ENCODE data around the gene SDF4. TPM values are rescaled to one million over a fixed set of nuclear protein-coding genes. Genes with fewer than 3 reads are reported as not detected.

SDF4 gene
- total RNA-seq, 2 donors from 2014 or later: 68.4 to 144 TPM

GRCh38 chr1:1246577-1247340 lies 15.0 kb upstream of the SDF4 start, which contains the start of gene C1QTNF12:
Gene C1QTNF12, minus strand, starts transcription at chr1:1246722. Its CDS starts 32 bp downstream, at chr1:1246690.
- Mint-ChIP-seq H3K27ac (no peak within 1 kb of the TSS), H3K36me3 (no peaks in the 10 kb centered on the region), H3K9me3 (no peaks in the 10 kb centered on the region)
- no peak for DNase-seq (ENCODE audit: low spot score in 2 of 2)
- no peak for ATAC-seq

GRCh38 chr1:1245817-1246576 lies 14.2 kb upstream of the SDF4 start:
- H3K9me3 Mint-ChIP-seq: no peaks in the 10 kb centered on the region
- DNase-seq (ENCODE audit: low spot score in 2 of 2) (no peak), ATAC-seq (no peak)
- no peaks in the 10 kb centered on the region for H3K36me3 Mint-ChIP-seq
- H3K27ac Mint-ChIP-seq: no peak overlapping the region

- ATAC-seq (no peak), DNase-seq (ENCODE audit: low spot score in 2 of 2) (no peak)
- no peaks in the 10 kb centered on the region for H3K36me3 Mint-ChIP-seq
- no peaks in the 10 kb centered on the region for H3K9me3 Mint-ChIP-seq
- H3K27ac Mint-ChIP-seq: no peak overlapping the region
These were observed 13.5 kb upstream of the SDF4 start for GRCh38 chr1:1245178-1245816.

- H3K36me3 Mint-ChIP-seq: no peaks in the 10 kb centered on the region
- ATAC-seq: no peak
- no peaks in the 10 kb centered on the region for H3K9me3 Mint-ChIP-seq
- DNase-seq (ENCODE audit: low spot score in 2 of 2): no peak
- no peak overlapping the region for H3K27ac Mint-ChIP-seq
These were observed 12.5 kb upstream of the SDF4 start for GRCh38 chr1:1244192-1244811.

GRCh38 chr1:1243807-1244191 lies 12.0 kb upstream of the SDF4 start:
- DNase-seq (ENCODE audit: low spot score in 2 of 2) (no peak), ATAC-seq (no peak)
- H3K36me3 Mint-ChIP-seq: no peaks in the 10 kb centered on the region
- no peaks in the 10 kb centered on the region for H3K9me3 Mint-ChIP-seq
- H3K27ac Mint-ChIP-seq: no peak overlapping the region

GRCh38 chr1:1243266-1243660 lies 11.5 kb upstream of the SDF4 start:
- H3K27ac Mint-ChIP-seq: no peak overlapping the region
- DNase-seq (ENCODE audit: low spot score in 2 of 2) (no peak), ATAC-seq (no peak)
- H3K9me3 Mint-ChIP-seq: no peaks in the 10 kb centered on the region
- no peaks in the 10 kb centered on the region for H3K36me3 Mint-ChIP-seq

GRCh38 chr1:1242461-1243265 lies 10.9 kb upstream of the SDF4 start:
- H3K36me3 Mint-ChIP-seq: no peaks in the 10 kb centered on the region
- DNase-seq (ENCODE audit: low spot score in 2 of 2): no peak
- ATAC-seq: no peak
- no peaks in the 10 kb centered on the region for H3K9me3 Mint-ChIP-seq
- no peak overlapping the region for H3K27ac Mint-ChIP-seq

- Mint-ChIP-seq H3K9me3 (no peaks in the 10 kb centered on the region), H3K36me3 (no peaks in the 10 kb centered on the region), H3K27ac (no peak overlapping the region)
- ATAC-seq: no peak
- DNase-seq (ENCODE audit: low spot score in 2 of 2): no peak
These were observed 9.9 kb upstream of the SDF4 start for GRCh38 chr1:1241588-1242219.

GRCh38 chr1:1240822-1241587 lies 9.2 kb upstream of the SDF4 start:
- DNase-seq (ENCODE audit: low spot score in 2 of 2): no peak
- ATAC-seq: no peak
- Mint-ChIP-seq H3K36me3 (no peaks in the 10 kb centered on the region), H3K27ac (no peak overlapping the region), H3K9me3 (no peaks in the 10 kb centered on the region)

- H3K27ac Mint-ChIP-seq: no peak overlapping the region
- H3K9me3 Mint-ChIP-seq: no peaks in the 10 kb centered on the region
- H3K36me3 Mint-ChIP-seq: no peaks in the 10 kb centered on the region
- no peak for ATAC-seq
- DNase-seq (ENCODE audit: low spot score in 2 of 2): no peak
These were observed 8.5 kb upstream of the SDF4 start for GRCh38 chr1:1240348-1240732.

- DNase-seq (ENCODE audit: low spot score in 2 of 2) (no peak), ATAC-seq (no peak)
- H3K27ac Mint-ChIP-seq: no peak overlapping the region
- no peaks in the 10 kb centered on the region for H3K36me3 Mint-ChIP-seq
- no peaks in the 10 kb centered on the region for H3K9me3 Mint-ChIP-seq
These were observed 8.0 kb upstream of the SDF4 start for GRCh38 chr1:1239614-1240347.

GRCh38 chr1:1239227-1239613 lies 7.4 kb upstream of the SDF4 start:
- peaks cover 0 to 2% of the 10 kb centered on the region in 2 donors for H3K36me3 Mint-ChIP-seq
- no peak for ATAC-seq

GRCh38 chr1:1238702-1239178 lies 6.9 kb upstream of the SDF4 start:
- ATAC-seq: no peak
- H3K27ac Mint-ChIP-seq: no peak overlapping the region

More at GRCh38 chr1:1239227-1239613, 7.4 kb upstream of the SDF4 start:
- Mint-ChIP-seq H3K27ac (no peak overlapping the region), H3K9me3 (no peaks in the 10 kb centered on the region)
- DNase-seq (ENCODE audit: low spot score in 2 of 2): no peak

GRCh38 chr1:1237874-1238701 lies 6.3 kb upstream of the SDF4 start:
- peaks cover 9 to 13% of the 10 kb centered on the region in 2 donors for H3K36me3 Mint-ChIP-seq
- ATAC-seq (peak; percentile 23 to 45), DNase-seq (ENCODE audit: low spot score in 2 of 2) (no peak)
- H3K27ac Mint-ChIP-seq: no peak overlapping the region
- H3K9me3 Mint-ChIP-seq: peaks cover 0 to 4% of the 10 kb centered on the region in 2 donors

More at GRCh38 chr1:1238702-1239178, 6.9 kb upstream of the SDF4 start:
- peaks cover 3 to 7% of the 10 kb centered on the region in 2 donors for H3K36me3 Mint-ChIP-seq
- DNase-seq (ENCODE audit: low spot score in 2 of 2): no peak
- no peaks in the 10 kb centered on the region for H3K9me3 Mint-ChIP-seq
